H1 (cell line): ENCODE results near the gene ABCA1. TPM values are rescaled to one million over a fixed set of nuclear protein-coding genes. Genes with fewer than 3 reads are reported as not detected.

Source experiments
- CTCF ChIA-PET: fragments of 300-600 bp; sonication (Branson Sonifier 250); formaldehyde crosslinking; loops from one replicate; lab custom pipeline; 2021; ENCODE audit not compliant: partially characterized antibody; lab: Charles Lee
- POLR2A ChIA-PET: fragments of 300-600 bp; sonication (Branson Sonifier 250); formaldehyde crosslinking; loops from one replicate; lab custom pipeline; 2021; ENCODE audit warnings: inconsistent platforms; ENCODE audit not compliant: partially characterized antibody; lab: Charles Lee
- DNase-seq, 2 experiments: peaks; one replicate each; pipeline versions ENCODE4 v3.0.0 to v3.0.0-alpha.2; 2010 to 2022; ENCODE audit warnings: low spot score in 2 of 2, low read depth in 1 of 2, mixed read lengths in 1 of 2
- FAIRE-seq: peaks from 2 replicates; lab custom pipeline; 2011; peaks lifted over from hg19 to GRCh38; lab: Jason Lieb, UNC
- H2AFZ ChIP-seq: 2 replicates; pipeline ENCODE4 v1.8.1; 2012; ENCODE audit warnings: low read length, inconsistent platforms
- H2AK5ac ChIP-seq: 2 replicates; pipeline ENCODE4 v1.6.1; 2013; ENCODE audit warnings: low read depth, low read length
- H2BK120ac ChIP-seq: replicated peaks from 2 replicates; pipeline ENCODE3; 2013; ENCODE audit warnings: low read depth, low read length, inconsistent platforms
- H2BK12ac ChIP-seq: 2 replicates; pipeline ENCODE4 v1.6.1; 2013; ENCODE audit warnings: low read depth, low read length
- H2BK15ac ChIP-seq: 2 replicates; pipeline ENCODE4 v1.6.1; 2013; ENCODE audit warnings: low read length
- H2BK20ac ChIP-seq: 2 replicates; pipeline ENCODE4 v1.6.1; 2013; ENCODE audit warnings: low read length
- H2BK5ac ChIP-seq: 2 replicates; pipeline ENCODE4 v1.6.1; 2013; ENCODE audit warnings: low read depth, low read length
- H3K14ac ChIP-seq: 2 replicates; pipeline ENCODE4 v1.6.1; 2013; ENCODE audit warnings: inconsistent platforms; ENCODE audit not compliant: insufficient read length
- H3K18ac ChIP-seq: 2 replicates; pipeline ENCODE4 v1.6.1; 2013; ENCODE audit warnings: low read length; ENCODE audit errors: extremely low read depth
- H3K23ac ChIP-seq: 2 replicates; pipeline ENCODE4 v1.6.1; 2013; ENCODE audit warnings: inconsistent platforms; ENCODE audit not compliant: insufficient read length
- H3K23me2 ChIP-seq: 2 replicates; pipeline ENCODE4 v1.6.1; 2013; ENCODE audit warnings: low read depth, low read length
- H3K27ac ChIP-seq: 2 replicates; pipeline ENCODE4 v1.6.1; 2011; ENCODE audit warnings: low read depth, low read length, inconsistent platforms
- H3K27me3 ChIP-seq, 4 experiments: replicated peaks in 1 of 4; 1 replicate in 1 of 4; 2 replicates in 3 of 4; pipeline versions ENCODE4 v1.6.1 to v1.8.1; 2011 to 2013; ENCODE audit warnings: low read length in 3 of 4, mild to moderate bottlenecking in 3 of 4, inconsistent platforms in 2 of 4, mixed read lengths in 2 of 4, moderate library complexity in 1 of 4; ENCODE audit not compliant: control insufficient read depth in 3 of 4, insufficient read depth in 3 of 4; ENCODE audit errors: extremely low read depth in 1 of 4
- H3K36me3 ChIP-seq, 4 experiments: 2 replicates each; pipeline versions ENCODE4 v1.6.1 to v1.8.1; 2011 to 2013; ENCODE audit warnings: mild to moderate bottlenecking in 4 of 4, low read length in 3 of 4, moderate library complexity in 2 of 4, control low read depth in 1 of 4, inconsistent platforms in 1 of 4; ENCODE audit not compliant: insufficient read depth in 4 of 4, control insufficient read depth in 2 of 4
- H3K4ac ChIP-seq: replicated peaks from 2 replicates; pipeline ENCODE3; 2013; ENCODE audit warnings: low read length, low read depth, mixed read lengths, inconsistent platforms; ENCODE audit not compliant: insufficient read length
- H3K4me1 ChIP-seq, 4 experiments: replicated peaks in 1 of 4; 1 replicate in 1 of 4; 2 replicates in 3 of 4; pipeline versions ENCODE4 v1.6.1 to v1.8.1; 2011 to 2013; ENCODE audit warnings: low read length in 3 of 4, inconsistent platforms in 2 of 4, mixed read lengths in 1 of 4; ENCODE audit not compliant: insufficient read depth in 4 of 4, control insufficient read depth in 3 of 4
- H3K4me2 ChIP-seq, 2 experiments: 2 replicates each; pipeline versions ENCODE4 v1.6.1 to v1.8.1; 2011 to 2013; ENCODE audit warnings: low read depth in 2 of 2, low read length in 2 of 2, control low read depth in 1 of 2, inconsistent platforms in 1 of 2, mild to moderate bottlenecking in 1 of 2; ENCODE audit not compliant: insufficient read depth in 1 of 2
- H3K4me3 ChIP-seq, 4 experiments: fragments of 200-600, 300-600 bp in 1 of 4; sonication (generic), shearing (Covaris generic), sonication (Bioruptor Twin) in 1 of 4; 2 replicates each; pipeline versions ENCODE4 v1.5.1 to v1.8.1; 2011 to 2016; ENCODE audit warnings: low read length in 4 of 4, low read depth in 3 of 4, control low read depth in 2 of 4, inconsistent platforms in 2 of 4, mild to moderate bottlenecking in 2 of 4, mixed read lengths in 1 of 4, moderate library complexity in 1 of 4; ENCODE audit not compliant: insufficient read depth in 2 of 4; ENCODE audit errors: extremely low read depth in 1 of 4
- H3K56ac ChIP-seq: replicated peaks from 2 replicates; pipeline ENCODE3; 2013; ENCODE audit warnings: low read depth, mild to moderate bottlenecking, mixed read lengths, low read length, inconsistent platforms; ENCODE audit not compliant: insufficient read length
- H3K79me1 ChIP-seq: 2 replicates; pipeline ENCODE4 v1.6.1; 2013; ENCODE audit warnings: low read depth, low read length, control low read depth
- H3K79me2 ChIP-seq, 2 experiments: 2 replicates each; pipeline versions ENCODE4 v1.6.1 to v1.8.1; 2012 to 2013; ENCODE audit warnings: low read length in 2 of 2, mild to moderate bottlenecking in 2 of 2, inconsistent platforms in 1 of 2; ENCODE audit not compliant: insufficient read depth in 2 of 2, control insufficient read depth in 1 of 2
- H3K9ac ChIP-seq, 4 experiments: replicated peaks in 1 of 4; 1 replicate in 1 of 4; 2 replicates in 3 of 4; pipeline versions ENCODE4 v1.6.1 to v1.8.1; 2011 to 2013; ENCODE audit warnings: low read depth in 3 of 4, low read length in 3 of 4, control low read depth in 2 of 4, mild to moderate bottlenecking in 2 of 4, moderate library complexity in 2 of 4, inconsistent platforms in 1 of 4; ENCODE audit errors: extremely low read depth in 1 of 4
- H3K9me3 ChIP-seq, 2 experiments: 2 replicates each; pipeline versions ENCODE4 v1.6.1 to v1.8.1; 2012 to 2013; ENCODE audit warnings: mild to moderate bottlenecking in 2 of 2, moderate library complexity in 2 of 2, control low read depth in 1 of 2, inconsistent platforms in 1 of 2, low read depth in 1 of 2, low read length in 1 of 2, mixed read lengths in 1 of 2; ENCODE audit not compliant: insufficient read depth in 2 of 2
- H4K20me1 ChIP-seq, 2 experiments: replicated peaks in 1 of 2; 2 replicates each; pipeline versions ENCODE3 to v1.8.1; 2011 to 2013; ENCODE audit warnings: inconsistent platforms in 2 of 2, low read length in 2 of 2, mild to moderate bottlenecking in 1 of 2; ENCODE audit not compliant: insufficient read depth in 2 of 2, control insufficient read depth in 1 of 2
- H4K5ac ChIP-seq: 2 replicates; pipeline ENCODE4 v1.6.1; 2013; ENCODE audit warnings: low read length, low read depth, mixed read lengths, inconsistent platforms; ENCODE audit not compliant: insufficient read length
- H4K8ac ChIP-seq: 2 replicates; pipeline ENCODE4 v1.8.0; 2013; ENCODE audit warnings: mild to moderate bottlenecking, moderate library complexity, low read length, inconsistent platforms; ENCODE audit not compliant: insufficient read depth; ENCODE audit errors: extremely low read depth
- H4K91ac ChIP-seq: replicated peaks from 2 replicates; pipeline ENCODE3; 2013; ENCODE audit warnings: low read length, mixed read lengths, inconsistent platforms; ENCODE audit not compliant: insufficient read length
- CREB1 ChIP-seq: IDR thresholded peaks from 2 replicates; pipeline ENCODE4 v1.6.1; 2012; ENCODE audit warnings: inconsistent platforms
- EGR1 ChIP-seq: IDR thresholded peaks from 2 replicates; pipeline ENCODE4 v1.6.1; 2011; ENCODE audit warnings: low read depth, low read length, borderline replicate concordance
- FOSL1 ChIP-seq: IDR thresholded peaks from 2 replicates; pipeline ENCODE4 v1.6.1; 2011; ENCODE audit warnings: mild to moderate bottlenecking, low read depth, low read length, moderate library complexity; ENCODE audit not compliant: insufficient read depth
- JUND ChIP-seq: IDR thresholded peaks from 2 replicates; pipeline ENCODE4 v1.6.1; 2011; ENCODE audit warnings: mild to moderate bottlenecking, improper control_type of control experiment, low read length
- MAFK ChIP-seq: IDR thresholded peaks from 2 replicates; pipeline ENCODE4 v1.6.1; 2012; ENCODE audit warnings: low read depth, mild to moderate bottlenecking, improper control_type of control experiment, low read length
- POLR2AphosphoS5 ChIP-seq: IDR thresholded peaks from 2 replicates; pipeline ENCODE4 v1.6.1; 2011; ENCODE audit warnings: low read depth, low read length
- RAD21 ChIP-seq, 2 experiments: IDR thresholded peaks in 1 of 2; conservative IDR thresholded peaks in 1 of 2; 2 replicates each; pipeline ENCODE4 v1.6.1; 2011; ENCODE audit warnings: low read depth in 2 of 2, low read length in 2 of 2, improper control_type of control experiment in 1 of 2, inconsistent platforms in 1 of 2, mild to moderate bottlenecking in 1 of 2, moderate library complexity in 1 of 2
- RXRA ChIP-seq: IDR thresholded peaks from 2 replicates; pipeline ENCODE4 v1.6.1; 2011; ENCODE audit warnings: low read depth, mild to moderate bottlenecking, low read length, moderate library complexity; ENCODE audit not compliant: insufficient read depth
- SAP30 ChIP-seq: fragments of 300-600 bp; sonication (generic); IDR thresholded peaks from 2 replicates; pipeline ENCODE4 v1.7.1; 2012; ENCODE audit warnings: low read length, moderate library complexity, mild to moderate bottlenecking, inconsistent platforms; ENCODE audit not compliant: insufficient read depth, insufficient replicate concordance
- SRF ChIP-seq: IDR thresholded peaks from 2 replicates; pipeline ENCODE4 v1.6.1; 2011; ENCODE audit warnings: mild to moderate bottlenecking, low read depth, low read length, moderate library complexity
- TEAD4 ChIP-seq: IDR thresholded peaks from 2 replicates; pipeline ENCODE4 v1.6.1; 2012; ENCODE audit warnings: low read depth, low read length, inconsistent platforms, mixed read lengths
- ZNF274 ChIP-seq: IDR thresholded peaks from 2 replicates; pipeline ENCODE4 v1.7.0; 2012; ENCODE audit warnings: low read length, borderline replicate concordance; ENCODE audit errors: extremely low read depth
- WGBS, 2 experiments: shearing (Covaris generic) in 1 of 2; methylation state at CpG; one replicate each; pipeline versions ENCODE4 v1.1.6 to v1.1.7; 2013 to 2015; ENCODE audit warnings: low lambda C conversion rate in 2 of 2, mixed read lengths in 2 of 2, inconsistent platforms in 1 of 2, low coverage in 1 of 2, missing lambda C conversion rate in 1 of 2; ENCODE audit not compliant: insufficient replicate concordance in 2 of 2, insufficient coverage in 1 of 2, insufficient read length in 1 of 2; ENCODE audit errors: extremely low coverage in 1 of 2, missing lambda C conversion rate in 1 of 2; 5-methylcytosine and 5-hydroxymethylcytosine counted together
- polyA plus RNA-seq, 7 experiments: library from polyadenylated mRNA; depleted of rRNA in 3 of 7; stranded (reverse) in 5 of 7; unstranded in 2 of 7; fragments of >200 nt in 5 of 7; fragments of 200-250 nt in 2 of 7; gene quantifications; 1 replicate in 5 of 7; 2 replicates in 1 of 7; 4 replicates in 1 of 7; pipeline versions ENCODE4 v1.2.1 to v1.2.3, GENCODE V29; 2011 to 2013; ENCODE audit warnings: missing spikeins in 2 of 7, mixed read lengths in 2 of 7
- total RNA-seq: library from RNA; stranded (reverse); fragmentation: NEBNext Ultra II Directional; extraction: Animal tissue kit (Norgen Biotek cat#: 25700); gene quantifications from 2 replicates; pipeline ENCODE4 v1.2.1, GENCODE V29; 2021

Gene ABCA1
- total and polyA plus RNA-seq, 2 of the 8 experiments (the other 6 are each of a cell fraction or from before 2014, with no cell fraction given) = 6.9 to 7.8 TPM

DNA sequence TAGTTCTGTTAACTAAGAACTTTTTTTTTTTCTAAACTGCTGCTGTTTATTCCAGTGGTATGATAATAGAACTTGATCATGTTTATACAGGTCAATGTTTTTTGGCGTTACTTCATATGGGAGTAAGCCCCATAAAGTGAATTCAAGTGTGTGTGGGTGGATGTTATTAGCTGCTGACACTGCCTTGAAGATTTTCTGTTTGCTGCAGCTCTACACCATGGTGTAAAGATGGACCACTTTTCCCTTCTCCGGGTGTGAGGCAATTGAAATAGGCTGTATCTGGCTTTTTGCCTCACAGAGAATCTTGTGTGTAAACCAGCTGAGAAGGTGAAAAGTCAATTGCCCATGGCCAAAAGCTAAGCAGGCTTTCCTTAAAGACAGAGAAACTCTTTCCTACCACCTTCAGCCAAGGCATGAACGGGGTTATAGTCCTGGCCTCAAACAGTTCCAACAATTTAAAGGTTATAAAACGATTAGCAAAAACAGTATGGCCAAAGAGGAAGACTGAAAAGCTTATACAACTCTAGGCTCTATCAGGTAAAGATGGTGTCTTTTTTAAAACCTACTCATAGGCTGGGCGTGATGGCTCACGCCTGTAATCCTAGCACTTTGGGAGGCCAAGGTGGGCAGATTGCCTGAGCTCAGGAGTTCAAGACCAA is 33.9 kb upstream of the ABCA1 start:
- Histone ChIP-seq H3K4me2 (peak overlapping the region; percentile 15 to 53; a peak in 2 of 4 replicates), H3K9me3 (no peaks in the 10 kb centered on the region), H3K27ac (peak overlapping the region; percentile 13; the same call in 1 of the 2 replicates), H2AK5ac (0 out of 2 replicates have a peak overlapping the region, but pooled peaks have one; percentile 6), H3K36me3 (no peaks in the 10 kb centered on the region), H3K79me2 (no peaks in the 10 kb centered on the region), H3K4me3 (peak overlapping the region in 1 of 4 experiments; percentile 2; a peak in 1 of 8 replicates), H3K23me2 (no peaks in the 10 kb centered on the region), H2BK20ac (peak overlapping the region; percentile 88; the same call in 1 of the 2 replicates), H2BK120ac (peak overlapping the region; percentile 3), H3K4ac (no peak overlapping the region), H3K23ac (no peak overlapping the region), H4K91ac (peak overlapping the region; percentile 2), H4K5ac (no peak overlapping the region), H2BK15ac (no peak overlapping the region), H3K18ac (0 out of 2 replicates have a peak overlapping the region, but pooled peaks have one; percentile 4), H2AFZ (0 out of 2 replicates have a peak overlapping the region, but pooled peaks have one; percentile 7), H2BK5ac (peak overlapping the region; percentile 79; the same call in 1 of the 2 replicates), H4K8ac (no peak overlapping the region), H3K79me1 (no peaks in the 10 kb centered on the region), H2BK12ac (peak overlapping the region; percentile 45; the same call in 1 of the 2 replicates), H3K9ac (peak overlapping the region in 2 of 4 experiments; percentile 8 to 16; a peak in 3 of 7 replicates), H3K27me3 (no peaks in the 10 kb centered on the region), H3K14ac (no peak overlapping the region), H4K20me1 (no peaks in the 10 kb centered on the region), H3K56ac (no peak overlapping the region), H3K4me1 (peaks cover 4 to 7% (median 5%) of the 10 kb centered on the region in 4 experiments; a peak in 5 of 7 replicates)
- ChIA-PET CTCF (interaction anchor here (0.6 to 2.0 kb wide), 5 partner anchors 9 to 454 kb away, joined by 3 to 5 read pairs (median 3); no protein-coding TSS in a partner anchor), POLR2A (interaction anchor here (0.7 to 2.1 kb wide), 8 partner anchors 8 to 180 kb away, joined by 3 to 14 read pairs (median 4); partner anchors contain the start of gene ABCA1)
- DNase-seq = no peak
- WGBS, 2 experiments = 69% methylated on average over 6 of the region's 6 CpGs; no CpG with 5 or more reads in 1 of the 2 experiments
- no peak for FAIRE-seq
- TF ChIP-seq TEAD4 = no peak
- no peak for TF ChIP-seq RAD21 (IDR thresholded peaks at IDR 0.05 in 1 of 2, conservative IDR thresholded peaks at IDR 0.05 in 1 of 2; ENCODE audit: low read depth in 2 of 2, low read length in 2 of 2)
- no peak for TF ChIP-seq SRF
- no peak for TF ChIP-seq FOSL1
- TF ChIP-seq MAFK = no peak
- TF ChIP-seq ZNF274 = no peak
- TF ChIP-seq SAP30 = no peak
- TF ChIP-seq POLR2AphosphoS5 = no peak
- no peak for TF ChIP-seq JUND
- no peak for TF ChIP-seq CREB1
- TF ChIP-seq EGR1 = no peak
- TF ChIP-seq RXRA = no peak
